SU-DHL-6 (cell line): ENCODE measurements around the gene GPSM1.

Experiments used
- H2AFZ ChIP-seq: fragments of 200-600 bp; sonication (generic); 2 replicates; pipeline ENCODE4 v1.6.1; 2014; ENCODE audit warnings: low read depth, mild to moderate bottlenecking, moderate library complexity, mixed read lengths, antibody characterized with exemption, low read length; ENCODE audit not compliant: severe bottlenecking
- H3F3A ChIP-seq: fragments of 200-600 bp; shearing (Covaris generic); 2 replicates; pipeline ENCODE4 v1.6.0; 2016; ENCODE audit warnings: antibody characterized with exemption, mild to moderate bottlenecking; ENCODE audit not compliant: insufficient read depth
- H3K27ac ChIP-seq: fragments of 200-600 bp; sonication (generic); 2 replicates; pipeline ENCODE4 v1.5.1; 2016; ENCODE audit warnings: low read depth, mild to moderate bottlenecking, low read length, moderate library complexity, mixed read lengths
- H3K27me3 ChIP-seq: fragments of 200-600 bp; sonication (generic), shearing (Covaris generic); 2 replicates; pipeline ENCODE4 v1.6.0; 2014; ENCODE audit warnings: mild to moderate bottlenecking, low read length
- H3K36me3 ChIP-seq: fragments of 200-600 bp; sonication (generic); 2 replicates; pipeline ENCODE4 v1.6.1; 2014; ENCODE audit warnings: mild to moderate bottlenecking, low read length, mixed read lengths
- H3K4me2 ChIP-seq: fragments of 300-600, 200-600 bp; shearing (Covaris generic), sonication (generic); 2 replicates; pipeline ENCODE4 v1.6.0; 2014; ENCODE audit warnings: low read length, low read depth, mild to moderate bottlenecking; ENCODE audit not compliant: poor library complexity, severe bottlenecking
- H3K4me3 ChIP-seq: fragments of 200-600 bp; sonication (generic); 2 replicates; pipeline ENCODE4 v1.5.1; 2014; ENCODE audit warnings: antibody characterized with exemption, low read length, mild to moderate bottlenecking, mixed read lengths; ENCODE audit not compliant: insufficient read depth, poor library complexity, severe bottlenecking
- H3K79me2 ChIP-seq: fragments of 200-600 bp; sonication (generic); 2 replicates; pipeline ENCODE4 v1.6.1; 2014; ENCODE audit warnings: mild to moderate bottlenecking, low read length, moderate library complexity; ENCODE audit not compliant: insufficient read depth
- H3K9ac ChIP-seq: fragments of 200-600 bp; sonication (generic); 2 replicates; pipeline ENCODE4 v1.7.0; 2014; ENCODE audit warnings: mild to moderate bottlenecking, low read length
- H3K9me2 ChIP-seq: fragments of 200-600 bp; sonication (generic); replicated peaks from 2 replicates; pipeline ENCODE4 v1.6.1; 2014; ENCODE audit warnings: low read length; ENCODE audit not compliant: insufficient read depth
- H3K9me3 ChIP-seq: fragments of 200-600 bp; sonication (generic); 2 replicates; pipeline ENCODE4 v1.6.1; 2014; ENCODE audit warnings: low read length, mixed read lengths; ENCODE audit not compliant: insufficient read depth
- H4K20me1 ChIP-seq: fragments of 200-600 bp; sonication (generic); 2 replicates; pipeline ENCODE4 v1.6.1; 2014; ENCODE audit warnings: low read depth, mild to moderate bottlenecking, antibody characterized with exemption, low read length, moderate library complexity, mixed read lengths
- EZH2phosphoT487 ChIP-seq: fragments of 200-600 bp; sonication (generic), shearing (Covaris generic); conservative IDR thresholded peaks from 2 replicates; pipeline ENCODE4 v1.6.1; 2018; ENCODE audit warnings: mild to moderate bottlenecking, antibody characterized with exemption, low read length, moderate library complexity, mixed read lengths
- TF ChIP-seq, protein P1 (sequence below): fragments of 200-600 bp; sonication (generic); IDR thresholded peaks from one replicate; pipeline ENCODE4 v1.5.1; 2017; ENCODE audit warnings: antibody characterized with exemption, mild to moderate bottlenecking, low read length, moderate library complexity; ENCODE audit not compliant: insufficient read depth, poor library complexity, severe bottlenecking

The GPSM1 gene

DNA sequence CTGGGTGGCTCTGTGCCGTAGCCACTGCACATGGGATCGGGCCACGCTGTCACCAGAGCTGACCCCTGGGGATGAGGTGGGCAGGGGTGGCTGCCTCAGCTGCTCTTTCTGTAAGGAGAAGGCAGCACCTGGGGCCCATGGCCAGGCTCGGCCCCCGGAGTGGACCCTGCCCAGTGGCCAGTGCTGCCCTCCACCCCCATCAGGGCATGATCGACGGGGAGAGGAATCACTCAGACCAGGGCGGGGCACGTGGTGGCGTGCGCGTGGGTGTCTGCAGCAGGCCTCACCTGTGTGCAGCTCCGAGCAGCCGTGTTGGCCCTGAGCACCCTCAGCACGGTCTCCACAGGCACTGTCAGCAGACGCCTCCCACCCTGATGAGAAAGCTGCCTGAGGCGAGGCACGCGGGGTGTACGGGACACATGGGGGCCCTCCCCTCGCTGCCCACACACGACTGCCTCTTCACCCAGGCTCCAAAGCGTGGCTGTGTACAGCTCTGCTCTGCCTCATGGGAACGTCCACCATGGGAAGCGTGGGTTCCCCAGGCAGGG, 54.7 kb downstream of the GPSM1 start:
- Histone ChIP-seq H3K27me3 (no peaks in the 10 kb centered on the region), H3K36me3 (0 out of 2 replicates have a peak, but pooled peaks cover 4% of the 10 kb centered on the region)

DNA sequence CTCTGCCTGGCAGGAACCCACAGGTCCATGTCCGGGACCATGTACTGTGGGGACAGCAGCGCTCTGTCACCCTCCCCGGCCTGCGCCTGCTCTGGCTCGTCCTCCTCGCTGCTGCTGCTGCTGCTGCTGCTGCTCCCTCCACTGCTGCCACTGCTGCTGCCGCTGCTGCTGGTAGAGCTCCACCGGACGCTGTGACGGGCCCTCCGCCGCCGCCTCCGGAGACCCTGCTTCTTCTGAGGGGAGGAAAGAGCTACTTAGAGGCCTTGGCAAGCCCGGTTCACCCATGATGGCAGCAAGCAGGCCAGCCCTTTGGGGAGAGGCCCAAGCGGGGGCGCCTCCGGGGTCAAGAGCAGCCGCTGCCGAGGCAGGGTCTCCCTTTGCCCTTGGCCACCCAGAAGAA, 56.1 kb downstream of the GPSM1 start:
- Histone ChIP-seq H3K36me3 (0 out of 2 replicates have a peak, but pooled peaks cover 4% of the 10 kb centered on the region), H3K4me3 (no peak overlapping the region), H3F3A (no peaks in the 10 kb centered on the region), H3K79me2 (no peaks in the 10 kb centered on the region), H3K9me2 (no peaks in the 10 kb centered on the region), H3K27me3 (no peaks in the 10 kb centered on the region), H2AFZ (no peak overlapping the region), H3K27ac (no peak overlapping the region), H4K20me1 (no peaks in the 10 kb centered on the region), H3K9me3 (no peaks in the 10 kb centered on the region), H3K9ac (no peak overlapping the region), H3K4me2 (no peak overlapping the region)
- TF ChIP-seq, protein P1, sequence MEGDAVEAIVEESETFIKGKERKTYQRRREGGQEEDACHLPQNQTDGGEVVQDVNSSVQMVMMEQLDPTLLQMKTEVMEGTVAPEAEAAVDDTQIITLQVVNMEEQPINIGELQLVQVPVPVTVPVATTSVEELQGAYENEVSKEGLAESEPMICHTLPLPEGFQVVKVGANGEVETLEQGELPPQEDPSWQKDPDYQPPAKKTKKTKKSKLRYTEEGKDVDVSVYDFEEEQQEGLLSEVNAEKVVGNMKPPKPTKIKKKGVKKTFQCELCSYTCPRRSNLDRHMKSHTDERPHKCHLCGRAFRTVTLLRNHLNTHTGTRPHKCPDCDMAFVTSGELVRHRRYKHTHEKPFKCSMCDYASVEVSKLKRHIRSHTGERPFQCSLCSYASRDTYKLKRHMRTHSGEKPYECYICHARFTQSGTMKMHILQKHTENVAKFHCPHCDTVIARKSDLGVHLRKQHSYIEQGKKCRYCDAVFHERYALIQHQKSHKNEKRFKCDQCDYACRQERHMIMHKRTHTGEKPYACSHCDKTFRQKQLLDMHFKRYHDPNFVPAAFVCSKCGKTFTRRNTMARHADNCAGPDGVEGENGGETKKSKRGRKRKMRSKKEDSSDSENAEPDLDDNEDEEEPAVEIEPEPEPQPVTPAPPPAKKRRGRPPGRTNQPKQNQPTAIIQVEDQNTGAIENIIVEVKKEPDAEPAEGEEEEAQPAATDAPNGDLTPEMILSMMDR: no peak
- TF ChIP-seq EZH2phosphoT487: no peak

More for the DNA sequence above, 54.7 kb downstream of the GPSM1 start:
- Histone ChIP-seq H4K20me1 (no peaks in the 10 kb centered on the region), H3K4me3 (no peak overlapping the region), H3F3A (no peaks in the 10 kb centered on the region), H3K27ac (no peak overlapping the region), H2AFZ (no peak overlapping the region), H3K9me2 (no peaks in the 10 kb centered on the region), H3K79me2 (no peaks in the 10 kb centered on the region), H3K4me2 (no peak overlapping the region), H3K9ac (no peak overlapping the region), H3K9me3 (no peaks in the 10 kb centered on the region)
- TF ChIP-seq, protein P1: no peak
- TF ChIP-seq EZH2phosphoT487: no peak

DNA sequence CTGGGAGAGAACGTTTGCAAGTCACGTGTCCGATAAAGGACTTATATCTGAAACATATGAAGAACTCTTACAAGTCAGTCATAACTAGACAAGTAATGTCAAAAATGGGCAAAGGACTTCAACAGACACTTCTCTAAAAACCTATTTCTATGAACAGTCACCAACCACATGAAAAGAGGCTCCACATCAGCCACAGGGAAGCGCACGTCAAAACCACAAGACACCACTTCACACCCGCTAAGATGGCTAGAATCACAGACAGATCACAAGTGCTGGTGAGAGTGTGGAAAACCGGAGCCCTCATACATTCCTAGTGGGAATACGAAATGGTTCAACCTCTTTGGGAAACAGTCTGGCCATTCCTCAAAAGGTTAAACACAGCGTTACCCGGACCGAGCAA, 57.7 kb downstream of the GPSM1 start:
- H3F3A ChIP-seq: no peaks in the 10 kb centered on the region
- no peak overlapping the region for H3K4me3 ChIP-seq
- H3K4me2 ChIP-seq: no peak overlapping the region
- H3K36me3 ChIP-seq: 0 out of 2 replicates have a peak, but pooled peaks cover 4% of the 10 kb centered on the region
- no peaks in the 10 kb centered on the region for H4K20me1 ChIP-seq
- H3K79me2 ChIP-seq: no peaks in the 10 kb centered on the region
- H3K9ac ChIP-seq: no peak overlapping the region
- no peak overlapping the region for H3K27ac ChIP-seq
- no peaks in the 10 kb centered on the region for H3K9me3 ChIP-seq
- no peaks in the 10 kb centered on the region for H3K9me2 ChIP-seq
- no peaks in the 10 kb centered on the region for H3K27me3 ChIP-seq
- TF ChIP-seq, protein P1: no peak
- TF ChIP-seq EZH2phosphoT487: no peak
- H2AFZ ChIP-seq: no peak overlapping the region
